ENCODE results near the gene ASXL1.

ASXL1 gene

GRCh38 chr20:32437391-32438074 lies 79.4 kb downstream of the ASXL1 start:
- DNase-seq (ENCODE audit: insufficient read length, low spot score) (no peak), FAIRE-seq (no peak)

GRCh38 chr20:32438331-32438858 lies 80.3 kb downstream of the ASXL1 start:
- DNase-seq (ENCODE audit: insufficient read length, low spot score) (no peak), FAIRE-seq (no peak)

GRCh38 chr20:32439132-32439829 lies 81.2 kb downstream of the ASXL1 start:
- FAIRE-seq (no peak), DNase-seq (ENCODE audit: insufficient read length, low spot score) (no peak)

GRCh38 chr20:32440069-32440757 lies 82.1 kb downstream of the ASXL1 start:
- DNase-seq (ENCODE audit: insufficient read length, low spot score) (no peak), FAIRE-seq (no peak)

GRCh38 chr20:32440758-32441078 lies 82.6 kb downstream of the ASXL1 start:
- DNase-seq (ENCODE audit: insufficient read length, low spot score) (no peak), FAIRE-seq (no peak)

GRCh38 chr20:32441638-32442037 lies 83.5 kb downstream of the ASXL1 start:
- DNase-seq (ENCODE audit: insufficient read length, low spot score) = no peak
- no peak for FAIRE-seq

- FAIRE-seq (no peak), DNase-seq (ENCODE audit: insufficient read length, low spot score) (no peak)
Measured at GRCh38 chr20:32442630-32443373, 84.7 kb downstream of the ASXL1 start.

- FAIRE-seq = no peak
- DNase-seq (ENCODE audit: insufficient read length, low spot score) = no peak
Measured at GRCh38 chr20:32443386-32443974, 85.3 kb downstream of the ASXL1 start.

GRCh38 chr20:32444474-32445220 lies 86.5 kb downstream of the ASXL1 start:
- FAIRE-seq (no peak), DNase-seq (ENCODE audit: insufficient read length, low spot score) (no peak)

- FAIRE-seq (no peak), DNase-seq (ENCODE audit: insufficient read length, low spot score) (no peak)
Measured at GRCh38 chr20:32445539-32446273, 87.6 kb downstream of the ASXL1 start.

GRCh38 chr20:32446301-32447100 lies 88.4 kb downstream of the ASXL1 start:
- no peak for FAIRE-seq
- DNase-seq (ENCODE audit: insufficient read length, low spot score) = no peak

GRCh38 chr20:32447136-32448027 lies 89.3 kb downstream of the ASXL1 start:
- FAIRE-seq = no peak
- DNase-seq (ENCODE audit: insufficient read length, low spot score) = no peak

GRCh38 chr20:32448306-32449056 lies 90.3 kb downstream of the ASXL1 start:
- FAIRE-seq = no peak

GRCh38 chr20:32449057-32449889 lies 91.1 kb downstream of the ASXL1 start:
- FAIRE-seq = no peak
- DNase-seq (ENCODE audit: insufficient read length, low spot score) = no peak

More at GRCh38 chr20:32448306-32449056, 90.3 kb downstream of the ASXL1 start:
- DNase-seq (ENCODE audit: insufficient read length, low spot score) = no peak

GRCh38 chr20:32449890-32450401 lies 91.8 kb downstream of the ASXL1 start:
- DNase-seq (ENCODE audit: insufficient read length, low spot score) = no peak
- FAIRE-seq = no peak

Measured in GM19239 (cell line).